ENCODE results near the gene UXS1.

The UXS1 gene

DNA sequence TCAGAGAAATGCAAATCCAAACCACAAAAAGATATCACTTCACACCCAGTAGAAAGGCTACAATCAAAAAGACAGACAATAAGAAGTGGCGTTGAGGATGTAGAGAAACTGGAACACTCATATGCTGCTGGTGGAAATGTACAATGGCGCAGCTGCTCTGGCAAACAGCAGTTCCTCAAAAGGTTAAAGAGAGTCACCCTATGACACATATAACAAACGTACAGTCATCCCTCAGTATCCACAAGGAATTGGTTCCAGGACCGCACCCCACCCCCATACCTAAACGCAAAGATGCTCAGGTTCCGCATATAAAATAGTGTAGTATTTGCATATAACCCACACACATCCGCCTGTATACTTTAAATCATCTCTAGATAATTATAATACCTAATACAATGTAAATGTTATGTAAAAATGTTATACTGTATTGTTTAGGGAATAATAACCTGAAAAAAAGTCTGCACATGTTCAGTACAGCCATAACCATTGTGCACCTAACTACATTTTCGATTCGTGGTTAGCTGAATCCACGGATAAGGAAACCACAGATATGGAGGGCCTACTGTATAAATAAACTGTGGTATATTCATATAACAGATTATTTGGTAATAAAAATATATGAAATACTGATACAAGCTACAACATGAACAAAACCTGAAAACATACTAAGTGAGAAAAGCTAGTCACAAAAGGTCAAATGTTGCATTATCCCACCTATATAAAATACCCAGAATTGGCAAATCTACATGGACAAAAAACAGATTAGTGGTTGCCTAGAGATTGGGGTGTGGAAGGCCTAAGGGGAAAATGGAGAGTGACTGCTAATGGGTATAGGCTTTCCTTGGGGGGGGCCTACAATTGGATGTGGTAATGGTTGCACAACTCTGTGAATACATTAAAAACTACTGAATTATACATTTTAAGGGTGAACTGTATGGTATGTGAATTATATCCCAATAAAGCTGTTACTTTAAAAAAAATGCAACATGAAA is 37.5 kb downstream of the UXS1 start:
- Histone ChIP-seq H3K9ac (ENCODE audit: low read depth, low read length) (no peak overlapping the region), H3K4me1 (ENCODE audit: insufficient read depth, low read length) (peaks cover 36% of the 10 kb centered on the region), H3K27me3 (ENCODE audit: insufficient read depth, low read length, poor library complexity) (no peaks in the 10 kb centered on the region), H4K20me1 (ENCODE audit: insufficient read depth, low read length) (no peaks in the 10 kb centered on the region), H3K27ac (ENCODE audit: low read length) (no peak overlapping the region), H3K9me3 (ENCODE audit: insufficient read depth, low read length, severe bottlenecking) (peaks cover 27% of the 10 kb centered on the region), H2AFZ (ENCODE audit: low read depth, low read length) (no peak overlapping the region), H3K4me2 (ENCODE audit: insufficient read depth, low read length) (no peak overlapping the region), H3K79me2 (ENCODE audit: insufficient read depth, low read length) (peaks cover 67% of the 10 kb centered on the region), H3K4me3 (ENCODE audit: low read depth in 1 of 2, low read length in 2 of 2) (no peak overlapping the region), H3K36me3 (ENCODE audit: insufficient read depth, low read length) (peaks cover 75% of the 10 kb centered on the region)
- TF ChIP-seq EZH2 (IDR thresholded peaks at IDR 0.05; ENCODE audit: borderline replicate concordance, low read depth, low read length, severe bottlenecking) (no peak), CTCF (IDR thresholded peaks at IDR 0.05; ENCODE audit: borderline replicate concordance, extremely low read depth, low read length, poor library complexity, severe bottlenecking) (no peak)
- DNase-seq (no peak), ATAC-seq (ENCODE audit: insufficient read depth, low read depth) (no peak)

- no peak for ATAC-seq (ENCODE audit: insufficient read depth, low read depth)
- peaks cover 93% of the 10 kb centered on the region for H3K36me3 ChIP-seq (ENCODE audit: insufficient read depth, low read length)
- H4K20me1 ChIP-seq (ENCODE audit: insufficient read depth, low read length) = no peaks in the 10 kb centered on the region; the same call in 1 of the 2 replicates
- H3K9ac ChIP-seq (ENCODE audit: low read depth, low read length) = no peak overlapping the region
- no peaks in the 10 kb centered on the region for H3K27me3 ChIP-seq (ENCODE audit: insufficient read depth, low read length, poor library complexity)
- peaks cover 27% of the 10 kb centered on the region for H3K9me3 ChIP-seq (ENCODE audit: insufficient read depth, low read length, severe bottlenecking)
- DNase-seq = no peak
- H3K79me2 ChIP-seq (ENCODE audit: insufficient read depth, low read length) = peaks cover 75% of the 10 kb centered on the region
- H3K27ac ChIP-seq (ENCODE audit: low read length) = no peak overlapping the region
- no peak overlapping the region for H3K4me3 ChIP-seq (ENCODE audit: low read depth in 1 of 2, low read length in 2 of 2)
- H3K4me2 ChIP-seq (ENCODE audit: insufficient read depth, low read length) = no peak overlapping the region
- no peak overlapping the region for H2AFZ ChIP-seq (ENCODE audit: low read depth, low read length)
- TF ChIP-seq CTCF (IDR thresholded peaks at IDR 0.05; ENCODE audit: borderline replicate concordance, extremely low read depth, low read length, poor library complexity, severe bottlenecking) (no peak), EZH2 (IDR thresholded peaks at IDR 0.05; ENCODE audit: borderline replicate concordance, low read depth, low read length, severe bottlenecking) (no peak)
- H3K4me1 ChIP-seq (ENCODE audit: insufficient read depth, low read length) = peaks cover 8% of the 10 kb centered on the region
Measured at GRCh38 chr2:106153781-106154180, 40.3 kb downstream of the UXS1 start.

DNA sequence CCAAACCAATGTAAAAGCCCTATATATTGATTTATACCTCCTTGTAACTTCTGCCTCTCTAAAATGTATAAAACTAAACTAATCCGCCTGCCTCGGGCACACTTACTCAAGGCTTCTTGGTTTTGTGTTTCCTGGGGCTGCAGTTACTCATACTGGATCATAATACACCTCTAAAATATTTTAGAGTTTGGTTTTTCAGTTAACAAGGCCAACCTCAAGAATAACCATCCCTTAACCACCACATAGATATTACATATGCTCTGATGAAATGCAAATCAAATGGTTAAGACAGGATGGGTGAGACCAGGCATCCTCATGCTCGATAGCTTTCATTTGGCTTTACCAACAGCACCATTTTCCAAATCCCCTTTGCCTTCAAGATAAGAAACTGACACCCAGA is 46.4 kb downstream of the UXS1 start:
- Histone ChIP-seq H3K4me1 (ENCODE audit: insufficient read depth, low read length) (no peaks in the 10 kb centered on the region), H3K4me2 (ENCODE audit: insufficient read depth, low read length) (no peak overlapping the region), H3K4me3 (ENCODE audit: low read depth in 1 of 2, low read length in 2 of 2) (no peak overlapping the region), H2AFZ (ENCODE audit: low read depth, low read length) (no peak overlapping the region), H3K9ac (ENCODE audit: low read depth, low read length) (no peak overlapping the region), H3K27ac (ENCODE audit: low read length) (no peak overlapping the region), H3K27me3 (ENCODE audit: insufficient read depth, low read length, poor library complexity) (no peaks in the 10 kb centered on the region), H4K20me1 (ENCODE audit: insufficient read depth, low read length) (peaks cover 3% of the 10 kb centered on the region; the same call in 1 of the 2 replicates), H3K36me3 (ENCODE audit: insufficient read depth, low read length) (peaks cover 67% of the 10 kb centered on the region), H3K9me3 (ENCODE audit: insufficient read depth, low read length, severe bottlenecking) (no peaks in the 10 kb centered on the region), H3K79me2 (ENCODE audit: insufficient read depth, low read length) (peaks cover 66% of the 10 kb centered on the region)
- ATAC-seq (ENCODE audit: insufficient read depth, low read depth) (no peak), DNase-seq (no peak)
- TF ChIP-seq EZH2 (IDR thresholded peaks at IDR 0.05; ENCODE audit: borderline replicate concordance, low read depth, low read length, severe bottlenecking) = no peak
- TF ChIP-seq CTCF (IDR thresholded peaks at IDR 0.05; ENCODE audit: borderline replicate concordance, extremely low read depth, low read length, poor library complexity, severe bottlenecking) = no peak

Measured in DND-41 (cell line).